Activated CD4-positive, alpha-beta T cell treated with anti-CD3 and anti-CD28 coated beads, Interleukin-2, amount 10 ng/mL, durations not matched to agents 24 days and 14 days (primary cell): Measurements from ENCODE around the gene CD200R1. TPM values are rescaled to one million over a fixed set of nuclear protein-coding genes. Genes with fewer than 3 reads are reported as not detected.

Source experiments
- DNase-seq: peaks from one replicate; pipeline ENCODE4 v3.0.0; 2022
- H3K27ac Mint-ChIP-seq: one replicate; pipeline ENCODE4 v1.8.0; 2022; ENCODE audit warnings: mild to moderate bottlenecking, mixed read lengths
- H3K27me3 Mint-ChIP-seq: one replicate; pipeline ENCODE4 v1.8.0; 2022; ENCODE audit warnings: mixed read lengths
- H3K36me3 Mint-ChIP-seq: one replicate; pipeline ENCODE4 v1.8.0; 2022; ENCODE audit warnings: low read depth, mild to moderate bottlenecking, mixed read lengths
- H3K4me1 Mint-ChIP-seq: one replicate; pipeline ENCODE4 v1.8.0; 2021; ENCODE audit warnings: mixed read lengths
- H3K4me3 Mint-ChIP-seq: one replicate; pipeline ENCODE4 v1.8.0; 2022; ENCODE audit warnings: mild to moderate bottlenecking, moderate library complexity, mixed read lengths
- H3K9me3 Mint-ChIP-seq: one replicate; pipeline ENCODE4 v1.8.0; 2021; ENCODE audit warnings: mixed read lengths
- intact Hi-C: fragments of 100-400 bp; cut with micrococcal nuclease; formaldehyde crosslinking; loops from one replicate; pipeline ENCODE4 v1.15.1; 2023
- total RNA-seq: library from RNA; stranded (reverse); gene quantifications from 2 replicates; pipeline ENCODE4 v1.2.3, GENCODE V29; 2022

CD200R1 gene
- total RNA-seq, 1 donor from 2014 or later: 3.8 TPM

DNA sequence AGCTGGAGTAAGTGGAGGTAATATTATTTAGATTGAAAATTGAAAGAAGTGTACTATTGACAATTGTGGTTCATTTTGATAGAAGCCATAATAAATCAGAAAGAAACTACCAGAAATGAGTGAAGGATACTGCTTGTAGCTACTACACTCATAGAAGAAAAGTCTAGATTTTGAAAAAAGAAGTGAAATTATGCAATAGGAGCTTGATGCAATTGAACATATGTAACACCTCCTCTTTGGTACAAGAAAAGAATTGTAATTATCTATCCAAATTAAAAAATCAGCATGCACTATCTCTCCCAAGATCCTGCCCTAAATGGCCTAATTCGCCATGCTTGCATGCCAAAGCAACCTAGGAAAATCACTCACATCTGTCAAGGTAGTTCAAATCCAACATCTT, 77.1 kb downstream of the CD200R1 start:
- no peak overlapping the region for H3K4me3 Mint-ChIP-seq
- intact Hi-C loops: no loop called here
- no peaks in the 10 kb centered on the region for H3K9me3 Mint-ChIP-seq
- no peak for DNase-seq
- no peaks in the 10 kb centered on the region for H3K4me1 Mint-ChIP-seq
- H3K36me3 Mint-ChIP-seq: no peaks in the 10 kb centered on the region
- no peak overlapping the region for H3K27ac Mint-ChIP-seq
- H3K27me3 Mint-ChIP-seq: no peaks in the 10 kb centered on the region

DNA sequence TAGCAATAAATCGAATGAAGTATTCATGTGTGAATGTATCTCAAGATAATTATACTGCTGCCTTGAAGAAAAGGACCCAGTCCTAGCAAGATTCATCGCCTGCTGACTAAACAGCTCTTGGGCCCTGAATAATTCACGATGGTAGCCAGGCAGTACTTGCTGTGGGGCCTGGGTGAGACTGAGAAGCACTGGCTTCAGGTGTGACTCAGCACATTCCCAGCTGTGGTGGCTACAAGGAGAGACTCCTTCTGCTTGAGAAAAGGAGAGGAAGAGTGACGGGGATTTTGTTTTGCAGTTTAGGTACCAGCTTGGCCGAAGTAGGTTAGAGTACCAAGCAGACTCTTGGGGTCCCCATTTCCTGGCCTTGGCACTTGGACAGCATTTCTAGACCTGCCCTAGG, 80.6 kb downstream of the CD200R1 start:
- Mint-ChIP-seq H3K9me3 (no peaks in the 10 kb centered on the region), H3K36me3 (no peaks in the 10 kb centered on the region), H3K27me3 (peaks cover 2% of the 10 kb centered on the region), H3K4me1 (no peaks in the 10 kb centered on the region), H3K4me3 (no peak overlapping the region), H3K27ac (no peak overlapping the region)
- no peak for DNase-seq
- intact Hi-C loops: no loop called here

DNA sequence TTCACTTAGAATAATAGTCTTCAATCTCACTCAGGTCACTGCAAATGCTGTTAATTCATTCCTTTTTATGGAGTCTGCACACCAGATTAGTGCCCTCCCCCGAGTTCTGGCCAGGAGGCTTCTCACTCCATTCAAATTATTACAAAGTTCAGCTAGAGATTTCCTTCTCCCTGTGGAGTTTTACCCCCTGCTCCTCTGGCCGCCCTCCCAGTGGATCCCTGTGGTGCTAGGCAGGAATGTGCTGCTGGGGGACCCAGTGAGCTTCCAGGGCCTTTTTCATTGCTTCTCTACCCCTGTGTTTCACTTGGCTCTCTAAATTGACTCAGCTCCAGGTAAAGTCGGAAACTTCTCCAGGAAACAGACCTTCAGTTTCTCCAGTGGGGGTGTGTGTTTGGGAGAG, 85.5 kb downstream of the CD200R1 start:
- no peak for DNase-seq
- Mint-ChIP-seq H3K27ac (no peak overlapping the region), H3K4me3 (no peak overlapping the region), H3K9me3 (no peaks in the 10 kb centered on the region), H3K4me1 (no peaks in the 10 kb centered on the region), H3K36me3 (no peaks in the 10 kb centered on the region), H3K27me3 (peaks cover 2% of the 10 kb centered on the region)
- intact Hi-C loops: no loop called here

DNA sequence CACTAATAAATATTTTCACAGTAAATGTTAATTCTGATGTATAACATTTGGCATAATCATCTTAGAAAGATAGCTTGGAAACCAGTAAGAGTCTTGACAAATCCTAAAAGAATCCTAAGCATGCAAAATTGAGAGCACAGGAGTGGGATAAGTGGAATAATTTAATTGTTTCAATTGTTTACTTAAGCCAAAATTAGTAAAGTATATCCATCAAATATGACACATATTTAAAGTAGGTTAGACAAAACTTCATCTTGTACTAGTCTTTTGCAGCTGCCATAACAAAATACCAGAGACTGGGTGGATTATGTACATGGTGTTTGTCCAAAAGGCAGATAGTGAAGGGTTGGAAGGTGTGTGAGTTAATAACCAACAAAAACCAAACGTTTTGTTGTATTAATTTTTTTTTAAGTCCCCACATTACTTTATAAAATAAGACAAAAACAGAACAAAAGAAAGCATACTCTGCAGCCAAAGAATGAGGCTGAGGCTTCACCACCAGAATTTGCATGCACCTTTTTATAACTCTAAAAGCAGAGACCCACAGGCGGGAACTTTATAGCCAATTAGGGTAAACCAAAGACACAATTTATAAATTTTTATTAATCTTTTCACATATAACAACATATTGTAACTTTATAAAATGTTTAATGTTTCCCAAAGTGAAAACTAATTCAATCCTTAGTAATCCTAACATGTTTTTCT, 86.4 kb downstream of the CD200R1 start:
- no peak overlapping the region for H3K4me3 Mint-ChIP-seq
- no peak for DNase-seq
- intact Hi-C loops: no loop called here
- no peaks in the 10 kb centered on the region for H3K4me1 Mint-ChIP-seq
- H3K27ac Mint-ChIP-seq: no peak overlapping the region
- peaks cover 2% of the 10 kb centered on the region for H3K27me3 Mint-ChIP-seq
- H3K36me3 Mint-ChIP-seq: no peaks in the 10 kb centered on the region
- peaks cover 5% of the 10 kb centered on the region for H3K9me3 Mint-ChIP-seq

DNA sequence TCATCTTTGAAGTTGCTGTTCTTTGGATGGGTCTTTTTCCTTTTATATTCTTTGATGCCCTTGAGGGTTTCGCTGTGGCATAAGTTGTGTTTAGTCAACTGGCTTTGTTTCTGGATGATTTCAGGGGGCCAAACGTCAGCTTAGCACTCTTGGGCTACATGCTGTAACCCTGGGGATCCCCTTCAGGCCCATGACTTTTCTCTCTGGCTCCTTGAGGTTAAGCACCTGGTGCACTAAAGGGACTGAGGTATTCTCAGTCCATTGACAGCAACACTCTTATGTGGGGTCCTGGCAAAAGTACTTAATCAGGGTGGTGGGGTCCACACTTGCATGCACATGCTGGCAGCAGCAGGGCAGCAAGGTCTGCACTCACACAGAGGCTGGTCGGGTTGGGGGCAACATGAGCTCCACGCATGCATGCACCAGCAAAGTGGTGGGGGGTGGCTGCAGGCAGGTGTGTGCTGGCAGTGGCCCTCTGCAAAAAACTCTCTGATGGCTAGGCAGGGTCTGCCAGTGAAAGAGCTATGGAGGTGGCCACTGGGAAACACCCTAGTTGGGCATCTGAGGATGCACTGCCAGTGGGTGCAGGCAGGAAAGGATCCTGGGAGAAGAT, 90.1 kb downstream of the CD200R1 start:
- Mint-ChIP-seq H3K9me3 (peaks cover 17% of the 10 kb centered on the region), H3K4me3 (no peak overlapping the region), H3K4me1 (no peaks in the 10 kb centered on the region), H3K36me3 (no peaks in the 10 kb centered on the region), H3K27ac (no peak overlapping the region), H3K27me3 (peaks cover 2% of the 10 kb centered on the region)
- intact Hi-C loops: no loop called here
- no peak for DNase-seq

DNA sequence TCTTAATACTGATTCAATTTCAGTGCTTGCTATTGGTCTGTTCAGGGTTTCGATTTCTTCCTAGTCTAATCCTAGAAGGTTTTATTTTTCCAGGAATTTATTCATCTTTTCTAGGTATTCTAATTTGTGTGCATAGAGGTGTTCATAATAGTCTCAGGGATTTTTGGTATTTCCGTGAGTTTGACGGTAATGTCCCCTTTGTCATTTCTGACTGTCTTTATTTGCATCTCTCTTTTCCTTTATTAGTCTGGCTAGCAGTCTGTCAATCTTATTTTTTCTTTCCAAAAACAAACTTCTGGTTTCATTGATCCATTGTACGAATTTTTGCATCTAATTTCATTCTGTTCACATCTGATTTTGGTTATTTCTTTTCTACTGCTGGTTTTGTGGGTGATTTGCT, 93.0 kb downstream of the CD200R1 start:
- H3K9me3 Mint-ChIP-seq: peaks cover 17% of the 10 kb centered on the region
- DNase-seq: no peak
- H3K4me3 Mint-ChIP-seq: no peak overlapping the region
- no peaks in the 10 kb centered on the region for H3K36me3 Mint-ChIP-seq
- intact Hi-C loops: no loop called here
- no peak overlapping the region for H3K27ac Mint-ChIP-seq
- H3K4me1 Mint-ChIP-seq: no peaks in the 10 kb centered on the region
- H3K27me3 Mint-ChIP-seq: peaks cover 2% of the 10 kb centered on the region

DNA sequence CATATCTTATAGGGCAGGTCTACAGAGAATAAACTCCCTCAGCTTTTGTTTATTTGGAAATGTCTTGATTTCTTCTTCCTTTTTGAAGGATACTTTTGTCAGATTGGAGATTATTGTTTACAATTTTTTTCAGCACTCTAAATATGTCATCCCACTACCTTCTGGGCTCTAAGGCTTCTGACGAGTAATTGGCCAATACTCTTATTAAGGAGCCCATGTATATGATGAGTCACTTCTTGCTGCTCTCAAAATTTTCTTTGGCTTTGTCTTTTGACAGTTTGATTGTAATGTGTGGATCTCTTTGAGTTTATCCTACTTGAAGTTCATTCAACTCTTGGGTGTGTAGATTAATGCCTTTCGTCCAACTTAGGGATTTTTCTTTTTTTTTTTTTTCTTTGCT, 99.3 kb downstream of the CD200R1 start:
- peaks cover 21% of the 10 kb centered on the region for H3K9me3 Mint-ChIP-seq
- H3K36me3 Mint-ChIP-seq: no peaks in the 10 kb centered on the region
- no peaks in the 10 kb centered on the region for H3K4me1 Mint-ChIP-seq
- no peaks in the 10 kb centered on the region for H3K27me3 Mint-ChIP-seq
- H3K27ac Mint-ChIP-seq: no peak overlapping the region
- intact Hi-C loops: no loop called here
- DNase-seq: no peak
- no peak overlapping the region for H3K4me3 Mint-ChIP-seq

DNA sequence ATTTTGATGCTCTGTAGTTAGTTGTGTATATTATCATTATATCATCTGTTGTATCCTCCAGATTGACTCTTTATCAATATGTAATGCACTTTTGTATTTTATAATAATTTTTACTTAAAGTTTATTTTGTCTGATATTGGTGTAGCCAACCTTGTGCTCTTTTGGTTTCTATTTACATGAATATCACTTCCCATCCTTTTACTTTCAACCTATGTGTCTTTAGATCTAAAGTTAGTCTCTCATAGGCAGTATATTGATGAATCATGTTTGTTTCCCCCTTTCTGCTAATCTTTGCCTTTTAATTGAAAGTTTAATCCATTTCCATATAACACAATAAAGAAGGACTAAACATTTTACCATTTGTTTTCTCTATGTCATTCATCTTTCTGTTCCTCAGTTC, 100.2 kb downstream of the CD200R1 start:
- H3K36me3 Mint-ChIP-seq: no peaks in the 10 kb centered on the region
- H3K9me3 Mint-ChIP-seq: peaks cover 20% of the 10 kb centered on the region
- DNase-seq: no peak
- H3K4me3 Mint-ChIP-seq: no peak overlapping the region
- H3K27ac Mint-ChIP-seq: no peak overlapping the region
- H3K27me3 Mint-ChIP-seq: no peaks in the 10 kb centered on the region
- intact Hi-C loops: no loop called here
- no peaks in the 10 kb centered on the region for H3K4me1 Mint-ChIP-seq

DNA sequence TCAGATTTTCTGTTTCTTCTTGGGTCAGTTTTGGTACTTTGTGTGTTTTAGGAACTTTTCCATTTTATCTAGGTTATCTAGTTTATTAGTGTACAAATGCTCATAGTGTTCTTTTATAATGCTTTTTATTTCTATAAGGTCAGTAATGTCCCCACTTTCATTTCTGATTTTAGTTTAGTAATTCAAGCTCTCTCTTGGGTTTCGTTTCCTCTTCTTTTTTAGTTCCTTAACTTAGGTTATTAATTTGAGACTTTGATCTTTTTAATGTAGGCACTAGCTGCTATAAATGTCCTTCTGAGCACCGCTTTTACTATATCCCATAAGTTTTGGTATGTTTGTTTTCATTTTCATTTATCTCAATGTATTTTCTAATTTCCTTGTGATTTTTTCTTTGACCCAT, 101.3 kb downstream of the CD200R1 start:
- Mint-ChIP-seq H3K9me3 (peaks cover 23% of the 10 kb centered on the region), H3K27ac (no peak overlapping the region), H3K4me3 (no peak overlapping the region), H3K27me3 (no peaks in the 10 kb centered on the region), H3K36me3 (peaks cover 2% of the 10 kb centered on the region), H3K4me1 (no peaks in the 10 kb centered on the region)
- intact Hi-C loops: no loop called here
- DNase-seq: no peak

DNA sequence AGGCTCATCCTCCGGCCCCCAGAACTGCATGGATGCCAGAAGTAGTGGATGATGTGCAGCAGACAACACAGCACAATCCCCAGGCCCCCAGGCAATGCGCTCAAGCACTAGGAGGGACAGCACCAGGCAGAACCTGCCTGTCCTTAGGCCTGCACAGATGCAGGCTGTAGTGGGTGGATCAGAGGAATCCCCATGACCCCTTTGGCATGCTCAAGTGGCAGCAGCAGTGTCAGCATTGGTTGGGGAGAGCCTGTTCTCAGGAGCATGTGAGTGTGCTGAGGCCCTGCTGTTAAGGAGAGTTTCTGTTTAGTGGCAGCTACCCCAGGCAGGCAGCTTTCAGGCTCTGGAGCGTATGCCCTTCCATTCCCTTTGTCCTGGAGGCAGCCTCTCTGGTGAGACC, 103.2 kb downstream of the CD200R1 start:
- Mint-ChIP-seq H3K36me3 (peaks cover 2% of the 10 kb centered on the region), H3K27me3 (peaks cover 2% of the 10 kb centered on the region), H3K27ac (no peak overlapping the region), H3K4me1 (no peaks in the 10 kb centered on the region), H3K4me3 (no peak overlapping the region), H3K9me3 (peaks cover 27% of the 10 kb centered on the region)
- intact Hi-C loops: no loop called here
- DNase-seq: no peak

Other genes starting within 250 kb of the CD200R1 start
- gene CD200R1L, start 128.2 kb downstream of the CD200R1 start, total RNA-seq: not detected in 2 replicates
- 18.4 and 18.9 TPM in 2 replicates for gene GTPBP8, start 15.9 kb upstream of the CD200R1 start, total RNA-seq
- gene BOC, start 236.5 kb upstream of the CD200R1 start, total RNA-seq: 1.4 and 1.9 TPM in 2 replicates